IPS DF 4.7 (cell line): ENCODE results near the gene PLOD3.
"Not testable (repeated sequence)": the region's sequence is repeated elsewhere in the genome, so short reads cannot be mapped to it uniquely, and the experiment has no call there.

Experiments
- DNase-seq: peaks from one replicate; pipeline ENCODE4 v3.0.0-alpha.2; 2013; ENCODE audit warnings: low spot score; ENCODE audit errors: extremely low read depth

The PLOD3 gene

DNA sequence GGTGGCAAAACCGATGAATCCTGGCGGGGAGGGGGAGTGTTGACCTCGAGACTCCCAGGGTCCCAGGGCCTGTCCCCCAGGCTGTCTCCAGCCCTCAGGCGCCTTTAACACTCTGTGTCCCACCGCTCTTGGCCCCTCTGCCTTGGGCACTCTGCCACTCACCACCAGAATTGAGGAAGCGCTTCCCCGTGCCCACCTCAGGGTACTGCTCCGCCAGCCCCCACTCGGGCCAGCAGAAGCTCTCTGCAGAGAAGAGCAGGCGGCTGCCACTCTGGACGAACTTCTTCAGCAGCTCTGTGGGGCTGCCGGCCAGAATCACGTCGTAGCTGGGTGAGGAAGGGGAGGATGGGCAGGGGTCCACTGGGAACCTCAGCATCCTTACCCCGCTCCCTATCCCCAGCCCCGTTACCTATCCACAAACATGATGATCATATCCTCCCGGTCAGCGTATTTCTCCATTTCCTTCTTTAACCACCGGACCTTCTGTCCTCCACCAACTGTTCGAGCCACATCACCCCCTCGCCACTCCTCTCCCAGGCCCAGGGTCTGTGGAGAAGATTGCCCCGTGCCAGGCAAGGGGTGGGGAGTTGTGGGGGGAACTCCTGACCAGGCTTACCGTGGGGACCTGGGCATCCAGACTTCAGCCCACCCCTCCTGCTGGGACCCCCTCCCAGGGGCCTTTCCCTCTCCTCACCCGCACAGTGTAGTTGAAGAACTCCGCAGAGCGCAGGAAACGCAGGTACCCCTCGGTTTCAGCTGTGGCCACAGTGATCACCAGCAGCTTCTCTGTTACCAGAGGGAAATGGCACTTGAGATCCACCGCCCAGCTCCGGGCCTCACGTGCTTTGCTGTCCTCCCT is 1.2 kb downstream of the PLOD3 start:
- no peak for DNase-seq

DNA sequence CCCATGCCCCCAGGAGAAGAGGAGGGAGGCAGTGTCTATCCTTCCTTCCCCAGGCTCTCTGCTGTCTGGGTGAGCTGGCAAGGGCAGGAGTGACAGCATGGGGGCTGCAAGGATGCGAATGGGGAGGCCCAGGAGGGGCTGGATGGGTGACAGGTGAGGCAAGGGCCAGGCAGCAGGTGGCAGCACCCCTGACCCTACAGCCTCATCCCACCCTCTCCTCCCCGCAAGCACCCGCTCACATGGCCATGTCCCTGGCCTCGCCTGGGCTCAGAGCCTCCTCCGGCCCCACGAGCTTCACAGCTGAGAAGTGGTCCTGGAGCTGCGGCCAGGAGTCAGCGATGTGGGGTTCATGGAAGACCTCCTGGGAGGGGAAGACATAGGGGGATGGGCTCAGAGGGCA is 5.4 kb downstream of the PLOD3 start:
- no peak for DNase-seq

DNA sequence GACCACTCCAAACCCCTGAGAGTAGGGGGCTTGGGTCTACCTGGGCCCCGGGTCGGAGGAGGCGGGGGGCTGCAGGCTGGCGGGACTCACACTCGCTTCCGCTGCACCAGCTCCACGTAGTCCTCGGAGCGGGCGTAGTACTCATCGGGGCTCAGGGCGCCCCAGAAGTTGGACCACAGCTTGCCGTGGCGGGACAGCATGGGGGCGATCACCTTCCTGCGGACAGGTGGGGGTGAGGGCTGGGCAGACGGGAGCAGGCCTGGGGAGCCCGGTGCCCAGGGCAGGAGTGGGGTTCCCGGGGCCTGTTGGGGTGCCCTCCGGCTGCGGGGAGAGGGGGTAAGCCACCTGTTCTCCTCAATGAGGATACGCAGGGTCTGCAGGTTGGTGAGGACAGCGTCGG is 5.9 kb downstream of the PLOD3 start:
- no peak for DNase-seq

DNA sequence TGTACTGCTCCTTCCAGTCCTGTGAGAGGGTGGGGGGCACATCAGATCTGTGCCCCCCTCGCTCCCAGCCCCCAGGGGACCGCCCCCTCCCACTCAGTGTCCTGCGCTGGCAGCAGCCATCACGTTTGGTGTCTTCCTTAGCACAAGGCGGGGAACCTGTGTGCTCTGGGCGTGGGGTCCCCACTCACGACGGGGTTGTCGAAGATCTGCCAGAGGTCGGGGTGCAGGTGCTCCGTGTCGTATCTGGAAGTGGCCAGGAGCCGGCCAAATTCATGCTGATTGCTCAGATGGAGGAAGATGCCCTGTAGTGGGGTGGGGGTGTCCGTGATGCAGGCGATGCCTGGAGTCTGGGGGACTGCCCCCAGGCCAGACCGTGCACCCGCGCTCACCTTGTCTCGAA is 7.2 kb downstream of the PLOD3 start:
- no peak for DNase-seq

DNA sequence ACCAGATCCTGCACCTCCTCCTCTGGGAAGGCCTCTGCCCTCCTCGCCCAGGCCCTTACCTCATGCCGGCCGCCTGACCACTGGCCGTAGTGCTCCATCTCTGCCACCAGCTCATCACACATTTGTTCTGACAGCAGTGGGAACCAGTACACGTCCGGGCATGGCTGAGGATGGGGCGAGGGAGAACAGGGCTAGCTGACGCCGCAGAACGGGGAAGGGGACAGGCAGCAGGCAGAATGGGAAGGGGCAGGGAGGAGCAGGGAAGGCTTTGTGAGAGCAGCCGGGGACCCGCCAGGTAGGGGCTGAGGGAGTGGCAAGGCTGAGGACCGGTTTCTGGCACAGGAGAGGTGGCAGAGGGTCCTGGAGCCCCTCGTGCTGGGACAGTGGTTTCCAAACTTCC is 8.6 kb downstream of the PLOD3 start:
- DNase-seq, result no peak

- DNase-seq, result no peak
These were observed 9.9 kb downstream of the PLOD3 start for GRCh38 chr7:101207459-101207858.

GRCh38 chr7:101206665-101207042 is 10.7 kb downstream of the PLOD3 start:
- no peak for DNase-seq

DNA sequence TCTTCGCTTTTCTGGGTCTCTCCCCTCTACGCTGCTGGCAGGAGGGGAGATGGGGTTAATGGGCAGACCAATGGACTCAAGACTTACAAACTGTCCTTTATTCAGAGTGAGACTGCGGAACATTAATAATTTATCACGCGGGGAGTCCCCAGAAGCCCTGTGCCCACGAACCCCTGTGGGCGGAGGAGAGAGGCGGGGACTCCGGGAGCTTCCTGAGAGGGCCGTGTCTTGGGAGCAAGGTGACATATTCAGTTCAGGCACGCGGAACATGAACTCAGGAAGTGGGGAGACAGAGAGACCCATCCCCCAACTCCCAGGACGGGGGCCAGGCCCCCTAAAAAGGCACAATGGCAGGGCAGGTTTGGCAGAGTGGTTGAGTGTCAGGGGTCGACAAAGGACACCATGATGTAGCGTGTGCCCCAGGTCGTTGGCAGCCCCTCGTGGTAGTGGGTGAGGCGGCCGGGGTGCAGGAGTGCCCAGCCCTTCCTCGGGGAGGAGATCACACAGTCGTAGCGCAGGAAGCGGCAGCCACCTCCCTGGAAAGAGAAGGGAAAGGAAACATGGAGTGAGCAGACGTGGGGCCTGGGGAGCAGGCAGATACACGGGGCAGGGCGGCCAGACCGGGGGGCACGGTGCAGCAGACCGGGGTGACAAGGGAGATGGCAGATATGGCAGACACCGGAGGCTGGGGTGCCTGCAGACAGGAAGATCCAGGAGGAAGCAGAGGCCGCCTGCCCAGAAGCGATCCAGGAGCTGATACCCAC is 11.3 kb downstream of the PLOD3 start:
- DNase-seq, result no peak

- DNase-seq, result not testable (repeated sequence)
These were observed 13.3 kb downstream of the PLOD3 start for GRCh38 chr7:101203740-101204738.

DNA sequence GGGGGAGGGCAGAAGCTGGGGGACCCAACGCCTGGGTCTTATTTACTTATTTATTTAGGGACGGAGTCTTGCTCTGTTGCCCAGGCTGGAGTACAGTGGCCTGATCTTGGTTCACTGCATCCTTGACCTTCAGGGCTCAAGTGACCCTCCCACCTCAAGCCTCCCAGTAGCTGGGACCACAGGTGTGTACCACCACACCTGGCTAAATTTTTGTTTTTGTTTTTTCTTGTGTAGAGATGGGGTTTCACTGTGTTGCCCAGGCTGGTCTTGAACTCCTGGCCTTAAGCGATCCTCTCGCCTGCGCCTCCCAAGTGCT is 14.8 kb downstream of the PLOD3 start:
- DNase-seq, result no peak

- DNase-seq, result no peak
These were observed 15.4 kb downstream of the PLOD3 start for GRCh38 chr7:101201695-101202602.

- no peak for DNase-seq
These were observed 16.4 kb downstream of the PLOD3 start, which contains the start of gene MOGAT3 for GRCh38 chr7:101200862-101201599. MOGAT3 (minus strand) TSS chr7:101201036; CDS start chr7:101200854, 182 bp downstream.

DNA sequence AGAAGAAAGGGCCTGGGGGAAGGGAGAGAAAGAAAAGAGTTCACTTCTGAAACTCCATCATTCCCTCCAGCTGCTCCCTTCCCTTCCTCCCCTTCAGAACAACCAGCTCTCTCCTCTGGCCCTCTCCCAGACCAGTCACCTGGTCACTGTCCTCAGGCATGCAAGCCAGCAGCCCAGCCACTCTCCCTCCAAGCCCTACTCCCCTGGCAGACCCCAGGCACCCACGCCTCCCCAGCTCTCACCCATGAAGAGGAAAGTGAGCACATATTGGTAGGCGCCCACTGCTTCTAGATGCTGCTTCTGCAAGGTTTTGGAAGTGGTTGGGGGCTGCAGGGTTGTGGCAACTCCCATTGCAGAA is 16.9 kb downstream of the PLOD3 start:
- no peak for DNase-seq

DNA sequence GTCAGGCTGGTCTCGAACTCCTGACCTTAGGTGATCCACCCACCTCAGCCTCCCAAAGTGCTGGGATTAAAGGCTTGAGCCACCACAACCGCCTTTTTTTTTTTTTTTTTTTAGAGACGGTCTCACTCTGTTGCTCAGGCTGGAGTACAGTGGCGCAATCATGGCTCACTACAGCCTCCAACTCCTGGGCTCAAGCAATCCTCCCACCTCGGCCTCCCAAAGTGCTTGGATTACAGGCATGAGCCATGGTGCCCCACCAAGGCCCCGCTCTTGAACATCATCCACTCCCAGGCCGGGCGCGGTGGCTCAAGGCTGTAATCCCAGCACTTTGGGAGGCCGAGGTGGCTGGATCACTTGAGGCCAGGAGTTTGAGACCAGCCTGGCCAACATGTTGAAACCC is 17.9 kb downstream of the PLOD3 start:
- not testable (repeated sequence) for DNase-seq

DNA sequence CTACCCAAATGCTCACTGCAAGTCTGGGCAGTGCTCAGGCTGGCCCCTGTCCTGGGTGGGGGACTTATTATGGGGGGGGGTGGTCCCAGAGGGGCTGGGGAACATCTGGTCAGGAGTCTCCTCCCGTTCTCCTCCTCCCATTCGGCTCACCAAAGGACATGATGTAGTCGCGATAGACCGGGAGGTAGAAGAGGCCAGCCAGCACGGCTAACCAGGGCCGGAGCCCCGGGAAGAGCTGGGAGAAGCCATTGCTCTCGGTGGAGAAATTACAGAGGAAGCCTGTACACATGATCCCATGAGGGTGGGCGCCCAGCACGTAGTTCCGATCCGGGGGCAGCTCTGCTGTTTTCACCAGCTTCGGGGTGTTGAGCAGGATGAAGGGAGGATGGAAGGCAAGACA is 18.9 kb downstream of the PLOD3 start:
- DNase-seq, result no peak

GRCh38 chr7:101197991-101198390 is 19.4 kb downstream of the PLOD3 start:
- DNase-seq, result no peak

DNA sequence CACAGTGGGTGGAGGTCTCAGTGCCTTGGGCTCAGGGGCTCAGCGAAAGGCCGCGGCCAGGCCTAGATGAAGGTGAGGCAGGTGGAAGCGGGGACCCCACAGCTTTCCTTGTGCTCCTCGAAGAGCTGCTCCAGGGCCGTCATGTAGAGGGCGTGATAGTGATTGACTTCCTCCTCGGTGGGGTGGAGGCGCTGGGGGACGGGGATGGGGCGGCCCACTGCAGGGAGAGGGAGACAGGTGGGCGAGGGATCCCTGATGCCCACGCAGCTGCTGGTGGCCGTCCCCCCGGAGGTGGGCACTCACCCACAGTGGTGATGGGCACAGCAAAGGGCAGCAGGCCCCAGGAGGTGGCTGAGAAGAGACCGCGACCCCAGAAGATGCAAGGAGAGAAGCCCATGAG is 21.5 kb downstream of the PLOD3 start:
- no peak for DNase-seq

GRCh38 chr7:101189109-101189508 is 28.3 kb downstream of the PLOD3 start:
- no peak for DNase-seq

DNA sequence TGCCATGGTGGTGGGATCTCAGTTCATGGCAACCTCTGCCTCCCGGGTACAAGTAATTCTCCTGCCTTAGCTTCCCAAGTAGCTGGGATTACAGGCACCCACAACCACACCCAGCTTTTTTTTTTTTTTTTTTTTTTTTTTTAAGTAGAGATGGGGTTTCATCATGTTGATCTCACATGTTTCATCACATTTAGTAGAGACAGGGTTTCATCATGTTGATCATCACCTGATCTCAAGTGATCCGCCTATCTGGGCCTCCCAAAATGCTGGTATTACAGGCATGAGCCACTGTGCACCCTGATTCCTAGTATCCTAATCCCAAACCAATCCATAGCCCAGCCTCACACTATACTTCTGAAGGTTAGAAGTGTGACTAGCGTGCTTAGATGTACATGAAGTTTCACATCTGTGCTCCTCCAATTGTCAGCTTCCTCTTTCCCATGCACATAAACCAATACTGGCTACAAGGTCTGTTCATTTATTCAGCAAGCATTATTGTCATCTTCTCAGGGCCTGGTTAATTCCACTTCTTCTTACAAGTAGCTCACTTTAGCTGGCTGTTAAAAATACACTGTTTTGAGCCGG is 30.4 kb downstream of the PLOD3 start:
- DNase-seq, result no peak

DNA sequence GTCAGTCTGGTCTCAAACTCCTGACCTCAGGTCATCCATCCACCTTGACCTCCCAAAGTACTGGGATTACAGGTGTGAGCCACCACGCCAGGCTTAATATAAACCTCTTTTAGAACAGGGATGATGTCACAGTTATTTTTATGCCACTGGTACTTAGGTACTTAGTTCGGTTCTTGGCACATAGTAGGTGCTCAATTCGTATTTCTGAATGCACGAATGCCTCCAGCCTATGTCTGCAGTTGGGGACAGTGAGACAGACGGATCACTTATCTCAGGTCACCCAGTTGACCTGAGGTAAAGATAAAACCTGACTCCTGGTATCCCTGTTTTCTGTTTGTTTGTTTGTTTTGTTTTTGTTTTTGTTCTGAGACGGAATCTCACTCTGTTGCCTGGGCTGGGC is 31.2 kb downstream of the PLOD3 start:
- DNase-seq, result no peak
